ENCODE measurements around the gene ACOX1. TPM values are rescaled to one million over a fixed set of nuclear protein-coding genes. Genes with fewer than 3 reads are reported as not detected.

The ACOX1 gene
- total and polyA plus RNA-seq, 8 donors: 25.6 to 81.0 (median 31.9) TPM

DNA sequence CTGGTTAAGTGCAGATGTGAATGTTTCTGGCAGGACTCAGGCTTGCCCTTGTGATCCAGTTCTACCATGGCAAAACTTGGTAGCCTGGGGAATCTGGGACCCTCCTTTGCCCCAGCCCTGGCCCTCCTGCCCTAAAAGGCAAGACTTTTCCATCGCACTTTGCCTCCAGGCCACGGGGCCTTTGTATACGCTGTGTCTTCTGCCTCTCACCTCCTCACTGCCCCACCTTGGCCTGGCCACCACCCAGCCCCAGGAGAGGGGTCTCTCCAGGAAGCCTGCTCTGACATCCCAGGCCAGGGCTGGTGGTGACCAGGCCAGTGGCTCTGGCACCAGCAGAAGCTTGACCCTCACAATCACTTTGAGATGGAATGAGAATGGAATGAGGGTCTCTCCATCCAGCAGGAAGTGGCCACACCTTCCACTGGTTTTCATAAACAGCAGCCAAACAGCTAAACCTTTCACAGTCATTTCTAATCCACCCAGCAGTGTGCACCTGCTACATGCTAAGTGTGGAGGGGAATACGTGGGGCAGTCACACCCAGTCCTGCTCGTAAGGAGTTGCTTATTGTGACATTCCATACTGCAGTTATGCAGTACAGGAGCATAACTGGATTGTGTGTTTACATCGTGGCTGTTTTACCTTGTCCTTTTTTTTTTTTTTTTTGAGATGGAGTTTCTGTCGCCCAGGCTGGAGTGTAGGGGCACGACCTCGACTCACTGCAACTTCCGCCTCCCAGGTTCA is 72.7 kb downstream of the ACOX1 start:
- Histone ChIP-seq H3K9me3 (no peaks in the 10 kb centered on the region), H3K4me3 (no peak overlapping the region), H3K36me3 (peaks cover 0 to 17% of the 10 kb centered on the region in 2 donors), H3K4me1 (peaks cover 17 to 41% of the 10 kb centered on the region in 2 donors), H3K27ac (peak overlapping the region; percentile 21 to 31), H3K27me3 (no peaks in the 10 kb centered on the region)
- no peak for ATAC-seq
- peak in 1 of 4 donors; percentile 58 for DNase-seq
- intact Hi-C loops (cut with DNase I): loop anchor here in 1 of 2 donors (5.0 kb wide), 1 partner anchor 96 kb away; the partner anchor contains the start of gene CDK3
- TF ChIP-seq, protein P1, sequence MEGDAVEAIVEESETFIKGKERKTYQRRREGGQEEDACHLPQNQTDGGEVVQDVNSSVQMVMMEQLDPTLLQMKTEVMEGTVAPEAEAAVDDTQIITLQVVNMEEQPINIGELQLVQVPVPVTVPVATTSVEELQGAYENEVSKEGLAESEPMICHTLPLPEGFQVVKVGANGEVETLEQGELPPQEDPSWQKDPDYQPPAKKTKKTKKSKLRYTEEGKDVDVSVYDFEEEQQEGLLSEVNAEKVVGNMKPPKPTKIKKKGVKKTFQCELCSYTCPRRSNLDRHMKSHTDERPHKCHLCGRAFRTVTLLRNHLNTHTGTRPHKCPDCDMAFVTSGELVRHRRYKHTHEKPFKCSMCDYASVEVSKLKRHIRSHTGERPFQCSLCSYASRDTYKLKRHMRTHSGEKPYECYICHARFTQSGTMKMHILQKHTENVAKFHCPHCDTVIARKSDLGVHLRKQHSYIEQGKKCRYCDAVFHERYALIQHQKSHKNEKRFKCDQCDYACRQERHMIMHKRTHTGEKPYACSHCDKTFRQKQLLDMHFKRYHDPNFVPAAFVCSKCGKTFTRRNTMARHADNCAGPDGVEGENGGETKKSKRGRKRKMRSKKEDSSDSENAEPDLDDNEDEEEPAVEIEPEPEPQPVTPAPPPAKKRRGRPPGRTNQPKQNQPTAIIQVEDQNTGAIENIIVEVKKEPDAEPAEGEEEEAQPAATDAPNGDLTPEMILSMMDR (IDR thresholded peaks at IDR 0.05): no peak

GRCh38 chr17:75904749-75905521 is 74.0 kb downstream of the ACOX1 start, which contains the start of gene MRPL38:
Gene MRPL38 (minus strand): TSS chr17:75904884. CDS start chr17:75904875, 9 bp downstream.
- intact Hi-C loops (cut with DNase I): loop anchor here in 1 of 2 donors (5.0 kb wide), 1 partner anchor 97 kb away; the partner anchor contains the start of gene CDK3
- no peaks in the 10 kb centered on the region for H3K9me3 ChIP-seq
- peaks cover 0 to 30% of the 10 kb centered on the region in 2 donors for H3K36me3 ChIP-seq
- DNase-seq (peak; percentile 84 to 98 (median 95)), ATAC-seq (peak; percentile 92)
- peak within 1 kb of the TSS; percentile 86 to 97 for H3K27ac ChIP-seq
- TF ChIP-seq, protein P1 (IDR thresholded peaks at IDR 0.05): peak; percentile 99
- peak within 1 kb of the TSS; percentile 87 to 91 for H3K4me3 ChIP-seq
- no peaks in the 10 kb centered on the region for H3K27me3 ChIP-seq
- peaks cover 14 to 31% of the 10 kb centered on the region in 2 donors for H3K4me1 ChIP-seq

DNA sequence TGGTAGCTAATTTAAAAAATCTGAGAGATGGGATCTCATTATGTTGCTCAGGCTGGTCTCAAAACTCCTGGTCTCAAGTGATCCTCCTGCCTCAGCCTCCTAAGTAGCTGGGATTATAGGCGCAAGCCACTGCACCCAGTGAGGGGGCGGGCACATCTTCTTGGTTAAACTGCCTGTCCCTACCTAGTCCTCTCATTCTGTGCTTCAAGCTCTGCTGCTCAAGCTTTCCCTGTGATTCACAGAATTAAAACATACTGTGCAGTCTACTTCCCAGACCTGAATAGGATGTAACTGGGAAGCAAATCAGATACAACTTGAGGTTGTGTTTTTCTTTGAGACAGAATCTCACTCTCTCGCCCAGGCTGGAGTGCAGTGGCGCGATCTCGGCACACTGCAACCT is 76.6 kb downstream of the ACOX1 start:
- TF ChIP-seq, protein P1 (IDR thresholded peaks at IDR 0.05): no peak
- H3K27ac ChIP-seq: no peak overlapping the region
- intact Hi-C loops (cut with DNase I): no loop called here
- peaks cover 11 to 29% of the 10 kb centered on the region in 2 donors for H3K4me1 ChIP-seq
- DNase-seq (no peak), ATAC-seq (no peak)
- no peaks in the 10 kb centered on the region for H3K9me3 ChIP-seq
- H3K4me3 ChIP-seq: no peak overlapping the region
- H3K27me3 ChIP-seq: no peaks in the 10 kb centered on the region
- H3K36me3 ChIP-seq: peaks cover 0 to 52% of the 10 kb centered on the region in 2 donors

- Histone ChIP-seq H3K36me3 (peaks cover 0 to 52% of the 10 kb centered on the region in 2 donors), H3K27me3 (no peaks in the 10 kb centered on the region), H3K27ac (no peak overlapping the region), H3K4me3 (no peak overlapping the region), H3K9me3 (no peaks in the 10 kb centered on the region), H3K4me1 (peaks cover 15 to 35% of the 10 kb centered on the region in 2 donors)
- ATAC-seq (no peak), DNase-seq (no peak)
- intact Hi-C loops (cut with DNase I): no loop called here
- TF ChIP-seq, protein P1 (IDR thresholded peaks at IDR 0.05): no peak
Measured at GRCh38 chr17:75901727-75902126, 77.2 kb downstream of the ACOX1 start.

All from left lung (tissue), 10 donors.